HS-5 (cell line): Measurements from ENCODE around the gene DCLK1.
A peak's percentile ranks its signal among the peaks of the same experiment; 100 is the strongest.

Source experiments
- DNase-seq: peaks from one replicate; pipeline ENCODE4 v3.0.0-alpha.2; 2012; ENCODE audit warnings: low read depth

DCLK1 gene

DNA sequence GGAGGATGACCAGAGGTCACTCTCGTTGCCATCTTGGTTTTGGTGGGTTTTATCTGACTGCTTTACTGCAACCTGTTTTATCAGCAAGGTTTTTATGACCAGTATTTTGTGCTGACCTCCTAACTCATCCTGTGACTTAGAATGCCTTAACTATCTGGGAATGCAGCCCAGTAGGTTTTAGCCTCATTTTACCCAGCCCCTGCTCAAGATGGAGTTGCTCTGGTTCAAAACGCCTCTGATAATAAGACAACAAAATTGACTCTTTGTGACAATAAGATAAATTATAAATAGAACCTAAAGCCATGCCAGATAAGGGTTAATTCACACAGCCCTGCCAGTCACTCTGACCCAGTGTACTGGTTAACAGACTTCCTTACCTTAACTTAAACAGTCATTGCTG, 387.0 kb downstream of the DCLK1 start:
- no peak for DNase-seq

DNA sequence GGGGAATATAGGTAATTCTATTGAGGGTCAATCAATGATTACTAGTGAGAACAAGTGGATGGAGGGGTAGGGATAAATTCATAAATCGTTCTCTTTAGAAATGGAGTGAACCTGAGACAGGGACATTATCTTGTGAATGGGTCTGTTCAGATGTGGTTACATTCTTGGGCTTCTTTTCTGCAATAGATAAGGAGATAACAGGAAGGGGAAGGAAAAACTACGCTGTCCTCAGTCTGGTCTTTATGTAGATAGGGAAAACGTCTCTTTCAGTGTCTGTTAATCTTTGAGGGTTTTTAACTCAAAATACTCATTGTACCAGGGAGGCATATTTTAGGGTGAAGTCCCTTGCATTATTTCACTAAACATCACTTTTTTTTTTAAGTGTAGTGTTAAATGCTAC, 388.0 kb downstream of the DCLK1 start:
- DNase-seq, result no peak

DNA sequence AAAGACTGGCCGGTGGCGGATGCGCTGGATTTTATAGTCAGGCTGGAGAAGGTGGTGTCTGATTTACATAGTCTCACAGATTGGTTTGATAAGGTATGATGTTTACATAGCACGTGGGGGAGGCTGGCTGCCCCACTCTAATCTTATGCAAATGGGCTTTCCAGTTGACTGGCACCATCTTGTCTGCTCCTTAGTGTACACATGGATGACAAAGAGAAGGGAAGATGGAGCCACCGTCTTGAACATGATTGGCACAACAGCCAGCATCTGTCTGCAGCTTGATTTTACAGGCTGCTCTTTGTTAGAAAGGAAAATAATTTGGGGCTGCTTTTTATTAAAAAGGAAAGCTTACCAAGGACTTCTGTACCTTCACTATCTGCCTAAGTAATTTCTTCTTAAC, 389.5 kb downstream of the DCLK1 start:
- DNase-seq, result no peak

DNA sequence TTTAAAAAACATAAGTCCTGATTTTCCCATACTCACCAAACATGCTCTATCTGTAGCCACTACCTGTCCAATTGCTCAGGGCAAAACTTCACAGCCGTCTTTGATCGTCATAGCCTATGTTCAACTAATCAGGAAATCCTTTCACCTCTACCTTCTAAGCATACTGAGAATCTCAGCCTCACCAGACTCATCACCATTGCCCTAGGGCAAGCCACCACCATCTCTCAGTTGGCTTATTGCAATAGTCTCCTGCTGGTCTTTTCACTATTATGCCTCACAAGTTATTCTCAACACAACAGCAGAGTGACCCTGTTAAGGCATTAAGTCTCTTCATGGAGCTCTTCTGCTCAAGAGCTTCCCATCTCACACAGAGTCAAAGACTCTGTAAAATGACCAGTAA, 394.3 kb downstream of the DCLK1 start:
- DNase-seq, result no peak

DNA sequence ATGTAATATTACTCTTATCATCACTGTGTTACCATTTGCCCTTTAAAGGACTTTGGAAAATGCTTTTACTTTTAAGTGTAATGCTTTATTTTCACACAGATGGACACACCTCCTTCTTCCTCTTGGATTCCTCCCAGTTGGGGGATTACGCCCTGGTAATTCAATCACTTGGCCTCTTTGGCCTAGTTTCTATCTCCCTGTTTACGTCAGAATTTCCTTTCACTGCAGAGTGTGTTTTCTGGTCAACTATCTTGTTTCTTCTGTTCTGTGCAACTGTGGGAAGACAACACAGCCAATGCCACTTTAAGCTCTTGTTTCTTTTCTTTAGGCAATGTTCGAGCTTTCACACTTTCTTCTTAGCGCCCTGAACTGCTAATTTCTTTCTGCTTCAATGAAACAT, 397.4 kb downstream of the DCLK1 start:
- DNase-seq, result no peak

DNA sequence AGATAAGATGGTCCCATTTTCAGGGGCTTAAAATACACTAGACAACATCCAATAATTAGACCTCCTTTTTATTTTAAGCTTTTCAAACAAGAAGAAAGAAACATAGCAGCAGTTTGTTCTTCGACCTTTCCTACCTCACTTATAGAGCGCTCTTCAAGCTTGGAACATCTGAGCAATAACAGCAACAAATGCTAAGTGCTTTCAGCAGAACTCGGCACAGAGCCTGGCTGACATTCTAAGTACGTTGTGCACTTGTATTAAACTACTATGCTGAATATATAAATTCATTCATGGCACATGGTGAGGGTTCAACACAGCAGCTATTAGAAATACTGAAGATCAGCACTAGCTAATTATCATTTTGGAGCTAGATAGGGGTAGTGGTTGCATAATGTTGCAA, 398.6 kb downstream of the DCLK1 start:
- no peak for DNase-seq

DNA sequence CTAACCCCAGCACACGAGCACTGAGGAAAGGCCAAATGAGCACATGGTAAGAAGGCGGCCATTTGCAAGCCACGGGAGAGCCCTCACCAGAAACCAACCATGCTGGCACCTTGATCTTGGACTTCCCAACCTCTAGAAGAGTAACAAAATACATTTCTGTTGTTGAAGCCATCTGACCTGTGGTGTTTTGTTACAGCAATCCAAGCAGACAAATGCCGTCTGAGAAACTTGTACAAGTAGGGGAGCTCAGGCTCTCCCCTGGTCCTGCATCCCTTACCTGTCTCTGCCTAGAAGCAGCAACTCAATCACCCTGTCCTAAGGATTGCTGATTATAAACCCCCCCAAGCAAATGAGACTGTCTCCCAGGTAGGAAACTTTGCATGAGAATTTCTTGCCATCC, 399.7 kb downstream of the DCLK1 start:
- DNase-seq, result no peak

DNA sequence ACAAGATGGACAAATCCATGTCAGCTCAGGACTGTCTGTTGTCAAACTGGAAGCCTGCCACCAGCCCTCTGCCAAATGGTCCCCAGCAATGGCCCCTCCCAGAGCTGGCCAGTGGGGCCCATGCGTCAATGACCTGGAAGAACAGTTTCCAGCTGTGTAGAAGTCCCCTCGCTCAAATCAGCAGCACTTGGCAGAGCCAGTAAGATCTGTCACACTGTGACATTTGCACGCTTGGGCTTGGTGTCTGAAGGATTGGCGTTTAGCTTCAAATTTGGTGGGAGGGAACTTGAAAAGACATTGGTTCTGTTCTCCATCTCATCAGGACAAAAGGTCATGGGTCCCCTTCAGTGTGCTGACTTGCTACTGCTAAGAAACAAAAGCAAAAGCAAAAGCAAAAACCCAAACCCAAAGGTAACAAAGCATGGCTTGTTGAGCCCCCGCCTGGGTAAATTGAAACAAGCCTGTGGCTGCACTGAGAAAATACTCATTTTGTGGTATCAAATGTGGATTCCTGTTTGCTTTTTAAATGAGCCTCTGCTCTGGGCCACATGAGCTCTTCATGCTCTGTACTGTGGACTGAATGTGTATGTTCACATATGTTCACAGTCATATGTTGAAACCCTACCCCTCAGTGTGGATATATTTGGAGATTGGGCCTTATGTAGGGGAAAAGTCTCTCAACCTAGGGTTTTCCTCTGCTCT, 401.1 kb downstream of the DCLK1 start:
- no peak for DNase-seq

DNA sequence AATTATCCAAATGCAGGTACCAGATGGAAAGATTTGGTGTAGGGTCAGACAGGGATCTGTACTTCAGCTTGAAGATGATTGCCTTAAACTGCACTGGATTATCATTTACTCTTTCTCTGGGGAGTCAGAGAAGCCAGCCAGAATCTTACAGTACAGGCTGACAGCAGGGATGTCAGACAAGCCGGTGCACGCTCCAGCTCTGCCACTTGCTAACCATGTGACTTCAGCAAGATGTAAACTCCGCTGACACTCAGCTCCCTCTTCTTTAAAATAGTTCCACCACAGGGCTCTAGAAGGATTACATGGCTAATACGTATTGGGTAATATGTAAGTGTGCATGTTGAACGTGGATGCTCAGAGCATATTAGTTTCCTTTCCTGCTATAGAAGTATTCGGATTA, 403.3 kb downstream of the DCLK1 start:
- no peak for DNase-seq

DNA sequence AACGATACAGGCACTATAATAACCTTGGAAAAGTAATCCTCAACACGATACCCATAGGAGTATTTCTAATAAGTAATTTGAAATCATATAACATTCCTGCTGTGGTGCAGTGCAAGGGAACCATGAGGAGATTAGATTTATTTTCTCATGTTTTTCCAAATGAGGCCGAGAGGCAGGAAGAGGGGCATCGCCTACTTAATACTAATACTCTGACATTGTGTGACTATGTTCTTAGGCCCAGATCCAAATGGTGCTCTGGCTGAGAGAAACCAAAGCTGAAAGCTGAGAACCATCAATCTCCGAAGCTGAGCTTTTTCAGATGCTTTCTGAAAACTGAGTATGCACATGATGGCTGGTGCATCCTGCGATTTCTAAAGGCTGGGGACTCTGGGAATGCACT, 406.7 kb downstream of the DCLK1 start:
- no peak for DNase-seq

DNA sequence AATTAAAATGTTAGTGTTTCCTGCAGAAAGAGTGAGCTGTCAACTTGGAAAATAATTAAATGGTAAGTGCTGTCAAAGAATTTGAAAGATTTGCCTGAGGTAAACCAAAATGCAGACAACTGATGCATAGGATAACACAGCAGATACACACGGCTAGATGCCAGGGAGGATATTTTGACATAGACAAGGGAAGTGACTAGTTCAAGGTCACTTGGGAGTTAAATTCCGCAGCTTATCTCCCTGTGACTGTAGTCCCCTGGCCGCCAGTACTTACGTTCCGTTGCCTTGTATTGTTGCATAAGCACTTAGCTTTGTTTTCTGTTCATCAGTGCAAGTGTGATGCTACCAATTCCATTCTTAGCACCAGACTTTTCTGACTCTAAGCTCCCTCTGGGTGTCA, 407.4 kb downstream of the DCLK1 start:
- peak; percentile 10 for DNase-seq

DNA sequence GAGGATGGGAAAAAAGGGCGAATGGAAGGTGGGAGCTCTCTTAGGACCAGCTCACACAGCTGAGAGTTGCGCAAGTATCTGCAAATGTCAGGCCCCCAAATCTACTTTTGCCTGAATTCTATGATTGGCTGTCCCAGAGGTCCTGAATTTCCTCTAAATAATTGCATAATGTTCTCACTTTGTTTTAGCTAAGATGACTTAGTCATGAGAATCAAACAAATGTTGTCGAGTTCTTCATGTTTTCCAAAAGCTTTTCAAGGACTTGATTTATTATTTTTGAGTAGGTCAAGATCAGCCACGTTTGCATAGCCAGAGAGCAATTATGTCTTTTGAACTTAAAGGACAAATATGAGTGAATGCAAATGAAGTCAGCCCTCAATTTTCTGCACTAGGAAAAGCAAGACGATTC, 408.1 kb downstream of the DCLK1 start:
- no peak for DNase-seq

DNA sequence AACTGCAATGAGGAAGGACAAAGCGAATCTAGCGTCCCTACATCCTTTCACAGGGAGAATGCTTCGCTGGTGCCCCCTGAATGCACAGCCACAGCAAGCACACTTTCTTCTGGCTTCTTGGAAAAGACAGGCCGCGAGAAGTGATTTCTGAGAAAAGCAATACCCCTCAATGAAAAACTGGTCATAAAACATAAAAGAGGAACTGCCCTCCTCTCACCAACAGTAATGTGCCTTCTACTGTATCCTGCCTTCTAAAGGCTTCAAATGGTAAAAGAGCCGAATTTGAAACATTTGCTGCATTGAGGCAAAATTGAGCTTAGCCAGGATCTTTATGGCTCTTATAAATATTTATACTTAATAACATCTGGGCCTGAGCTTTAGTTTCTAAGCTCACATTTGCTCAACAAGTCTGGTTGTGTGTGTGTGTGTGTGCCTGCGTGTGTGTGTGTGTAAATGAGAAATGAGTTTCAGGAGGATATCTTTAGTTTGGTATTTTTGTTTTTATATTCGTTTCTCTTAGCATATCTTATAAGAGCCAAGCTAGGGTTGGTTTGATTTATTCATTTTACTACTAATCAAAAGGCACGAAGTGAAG, 408.6 kb downstream of the DCLK1 start:
- no peak for DNase-seq

DNA sequence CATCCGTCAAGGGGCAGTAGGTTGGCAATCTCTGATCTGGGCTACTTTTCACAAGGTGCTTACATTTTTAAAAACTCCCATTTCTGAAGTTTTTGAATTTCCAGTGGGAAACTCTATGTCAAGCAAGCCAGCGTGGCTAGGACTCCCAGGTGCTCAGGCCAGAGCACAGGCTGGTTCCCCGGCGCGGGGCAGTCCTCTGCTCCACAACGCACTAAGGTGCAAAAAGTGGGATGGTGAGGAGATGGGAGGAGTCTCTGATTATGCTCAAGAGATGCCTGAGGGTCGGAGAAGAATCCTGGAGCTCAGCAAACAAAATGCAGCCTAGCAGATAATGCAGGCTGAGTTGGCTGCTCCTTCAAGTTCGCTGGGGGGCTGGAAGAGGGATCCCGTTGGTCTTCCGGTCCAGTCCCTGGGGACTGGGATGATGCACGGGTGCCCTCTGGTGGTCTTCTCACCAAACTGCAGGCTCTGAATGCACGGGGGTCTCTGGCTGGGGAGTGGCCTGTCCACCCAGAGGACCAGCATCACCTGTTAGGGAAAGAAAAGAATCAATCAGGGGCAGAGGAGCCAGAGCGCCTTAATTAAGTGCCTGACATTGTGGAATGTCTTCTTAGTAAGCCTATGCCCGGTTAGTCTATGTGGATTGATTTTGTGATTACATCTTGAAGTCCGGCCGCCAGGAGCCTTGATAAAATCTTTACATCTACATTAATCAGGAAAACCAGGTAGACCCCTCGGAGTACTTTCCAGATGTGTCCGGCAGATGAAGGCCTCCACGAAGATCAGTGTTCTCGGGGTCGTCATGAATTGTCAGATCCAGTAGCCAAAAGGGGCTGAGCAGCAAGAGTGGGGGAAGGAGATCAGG, 410.3 kb downstream of the DCLK1 start:
- DNase-seq, result no peak

DNA sequence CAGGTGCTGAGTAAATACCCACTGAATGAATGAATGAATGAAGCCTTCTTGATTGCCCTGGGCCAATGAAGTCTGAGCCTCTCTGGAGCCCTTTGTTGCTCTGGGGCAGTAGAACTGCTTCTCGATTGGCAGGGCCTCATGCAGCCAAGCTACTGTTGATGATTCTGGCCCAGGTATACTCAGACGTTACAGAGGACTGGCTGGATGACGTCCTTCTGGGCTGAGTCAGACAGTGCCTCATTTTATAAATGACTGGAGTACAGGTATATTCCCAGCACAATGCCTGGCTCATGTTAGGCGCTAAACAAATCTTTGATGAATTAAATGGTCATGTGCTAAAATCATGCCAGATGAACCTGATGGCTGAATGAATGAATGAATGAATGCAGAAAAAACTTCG, 410.9 kb downstream of the DCLK1 start:
- DNase-seq, result no peak
